Fibroblast of the aortic adventitia (primary cell): ENCODE results near the gene CR2. TPM values are rescaled to one million over a fixed set of nuclear protein-coding genes. Genes with fewer than 3 reads are reported as not detected.
A peak's percentile ranks its signal among the peaks of the same experiment; 100 is the strongest.

Experiments used
- DNase-seq: peaks from one replicate; pipeline ENCODE4 v3.0.0-alpha.2; 2010; ENCODE audit warnings: low read depth
- H3K4me3 ChIP-seq: 2 replicates; pipeline ENCODE4 v1.5.1; 2011; ENCODE audit warnings: low read depth, mild to moderate bottlenecking, control low read depth, low read length, moderate library complexity
- total RNA-seq: library from RNA; depleted of rRNA; stranded (reverse); fragments of >200 nt; gene quantifications from 2 replicates; pipeline ENCODE4 v1.2.3, GENCODE V29; 2012; ENCODE audit warnings: low replicate concordance
- TF ChIP-seq, protein P1 (sequence below): IDR thresholded peaks from 2 replicates; pipeline ENCODE4 v1.5.1; 2011; ENCODE audit warnings: mild to moderate bottlenecking, low read length, control low read depth, inconsistent platforms; ENCODE audit not compliant: insufficient read depth

Gene CR2
- not detected in 2 replicates for total RNA-seq

DNA sequence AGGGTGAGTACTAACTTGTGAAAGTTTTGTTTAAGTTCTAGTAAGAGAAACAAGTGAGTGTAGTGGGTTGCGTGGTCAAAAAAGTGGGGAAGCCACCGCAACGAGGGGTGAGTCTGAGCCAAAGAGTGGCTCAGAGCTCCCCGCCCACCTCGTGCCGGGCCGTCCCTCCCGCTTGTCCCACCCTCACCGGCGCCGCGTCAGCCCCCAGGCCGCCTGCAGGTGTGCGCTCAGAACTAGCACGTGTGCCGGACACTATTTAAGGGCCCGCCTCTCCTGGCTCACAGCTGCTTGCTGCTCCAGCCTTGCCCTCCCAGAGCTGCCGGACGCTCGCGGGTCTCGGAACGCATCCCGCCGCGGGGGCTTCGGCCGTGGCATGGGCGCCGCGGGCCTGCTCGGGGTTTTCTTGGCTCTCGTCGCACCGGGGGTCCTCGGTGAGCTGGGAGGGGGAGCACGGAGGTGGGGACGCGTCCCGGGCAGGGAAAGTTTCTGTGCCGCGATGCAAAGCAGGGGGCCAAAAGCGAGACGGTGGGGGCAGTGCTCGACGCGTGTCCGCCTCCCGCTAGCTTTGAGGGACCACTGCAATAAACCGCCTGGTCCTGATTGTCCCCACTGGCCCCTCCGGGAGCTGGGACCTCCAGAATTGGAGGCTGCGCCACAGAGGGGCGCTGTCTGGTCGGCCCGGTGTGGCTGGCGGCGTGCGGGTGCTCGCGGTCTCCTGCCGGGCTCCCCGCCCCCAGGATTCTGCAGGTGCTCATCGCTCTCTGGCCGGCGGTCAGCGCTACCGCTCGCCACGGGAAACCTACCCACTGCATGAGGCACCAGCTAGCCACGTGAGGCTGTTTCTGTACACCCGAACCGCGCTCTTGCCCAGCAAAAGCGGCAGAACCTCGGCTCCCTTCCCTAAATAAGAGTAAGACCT, at the start of gene CR2:
CR2 (plus strand) TSS at position 283 of the 919 bp plus-strand sequence; CDS start at position 374, 91 bp downstream.
- TF ChIP-seq, protein P1, sequence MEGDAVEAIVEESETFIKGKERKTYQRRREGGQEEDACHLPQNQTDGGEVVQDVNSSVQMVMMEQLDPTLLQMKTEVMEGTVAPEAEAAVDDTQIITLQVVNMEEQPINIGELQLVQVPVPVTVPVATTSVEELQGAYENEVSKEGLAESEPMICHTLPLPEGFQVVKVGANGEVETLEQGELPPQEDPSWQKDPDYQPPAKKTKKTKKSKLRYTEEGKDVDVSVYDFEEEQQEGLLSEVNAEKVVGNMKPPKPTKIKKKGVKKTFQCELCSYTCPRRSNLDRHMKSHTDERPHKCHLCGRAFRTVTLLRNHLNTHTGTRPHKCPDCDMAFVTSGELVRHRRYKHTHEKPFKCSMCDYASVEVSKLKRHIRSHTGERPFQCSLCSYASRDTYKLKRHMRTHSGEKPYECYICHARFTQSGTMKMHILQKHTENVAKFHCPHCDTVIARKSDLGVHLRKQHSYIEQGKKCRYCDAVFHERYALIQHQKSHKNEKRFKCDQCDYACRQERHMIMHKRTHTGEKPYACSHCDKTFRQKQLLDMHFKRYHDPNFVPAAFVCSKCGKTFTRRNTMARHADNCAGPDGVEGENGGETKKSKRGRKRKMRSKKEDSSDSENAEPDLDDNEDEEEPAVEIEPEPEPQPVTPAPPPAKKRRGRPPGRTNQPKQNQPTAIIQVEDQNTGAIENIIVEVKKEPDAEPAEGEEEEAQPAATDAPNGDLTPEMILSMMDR: no peak
- no peak within 1 kb of the TSS for H3K4me3 ChIP-seq

DNA sequence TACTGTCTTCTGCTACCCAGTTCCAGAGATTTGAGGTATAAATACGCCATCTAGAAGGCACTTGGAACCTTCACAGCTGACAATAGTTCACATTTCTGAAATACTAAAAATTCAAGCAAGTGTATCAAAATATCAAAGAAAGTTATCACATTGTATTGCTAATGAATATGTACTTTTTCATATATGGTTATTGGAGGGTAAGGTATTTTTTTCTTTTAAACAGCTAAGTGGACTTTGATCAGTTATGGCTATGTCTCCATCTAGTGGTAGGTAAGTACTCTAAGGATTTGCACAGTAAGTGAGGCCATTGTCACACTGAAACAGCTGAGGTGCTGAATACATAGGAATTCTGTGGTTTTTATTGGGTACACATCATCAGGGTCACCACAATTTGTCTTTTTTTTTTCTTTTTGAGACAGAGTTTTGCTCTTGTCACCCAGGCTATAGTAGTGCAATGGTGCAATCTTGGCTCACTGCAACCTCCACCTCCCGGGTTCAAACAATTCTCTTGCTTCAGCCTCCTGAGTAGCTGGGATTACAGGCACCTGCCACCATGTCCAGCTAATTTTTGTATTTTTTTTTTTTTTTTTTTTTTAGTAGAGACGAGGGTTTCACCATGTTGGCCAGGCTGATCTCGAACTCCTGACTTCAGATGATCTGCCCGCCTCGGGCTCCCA, 49.1 kb upstream of the CR2 start:
- TF ChIP-seq, protein P1: peak; percentile 75
- DNase-seq: peak; percentile 85
- no peak overlapping the region for H3K4me3 ChIP-seq

More for the DNA sequence above, at the start of gene CR2:
- no peak for DNase-seq

DNA sequence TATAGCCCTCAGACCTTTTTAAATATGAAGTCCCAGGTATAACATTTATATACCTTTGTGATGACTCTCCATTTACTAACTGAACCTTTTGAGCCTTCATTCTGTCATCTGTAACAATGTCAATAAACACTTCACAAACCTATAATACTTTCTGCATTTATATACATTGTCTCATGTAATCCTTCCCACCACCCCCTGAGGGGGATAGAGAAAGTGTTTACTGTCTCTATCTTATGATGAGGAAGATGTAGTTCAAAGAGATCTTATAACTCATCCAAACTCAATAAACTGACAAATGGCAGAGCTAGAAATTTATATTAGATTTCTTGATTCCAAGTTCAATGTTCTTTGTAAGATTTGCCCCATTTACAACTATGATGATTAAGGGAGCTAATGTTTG, 48.3 kb upstream of the CR2 start:
- no peak overlapping the region for H3K4me3 ChIP-seq
- no peak for DNase-seq
- TF ChIP-seq, protein P1: no peak

DNA sequence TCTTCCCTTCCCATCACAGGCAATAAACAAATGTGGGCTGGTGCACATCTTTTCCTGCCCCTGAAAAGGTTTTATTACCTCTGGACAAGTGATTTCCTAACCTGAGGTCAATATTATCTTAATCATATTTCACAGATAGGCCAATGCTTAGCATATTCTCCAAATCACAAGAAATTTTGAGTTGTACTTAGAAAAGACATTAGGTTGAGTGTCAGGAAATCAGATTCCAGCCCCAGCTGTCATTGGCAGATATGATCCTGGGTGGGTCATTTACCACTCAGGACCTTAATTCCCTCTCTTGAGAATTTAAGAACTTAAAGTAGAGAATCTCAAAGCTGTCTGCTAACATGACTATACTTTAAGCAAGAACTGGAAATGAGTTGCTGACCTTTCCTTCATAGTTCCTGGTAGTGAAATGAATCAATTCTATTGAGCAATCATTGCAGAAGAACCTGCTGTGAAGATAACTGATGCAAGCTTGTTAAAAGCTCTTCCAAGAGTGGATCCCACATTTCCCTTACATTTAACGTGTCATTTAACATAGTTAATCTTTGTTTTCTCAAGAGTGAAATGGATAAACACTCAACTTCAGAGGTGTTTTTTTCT, 46.4 kb upstream of the CR2 start:
- DNase-seq: peak; percentile 39
- TF ChIP-seq, protein P1: no peak
- no peak overlapping the region for H3K4me3 ChIP-seq

DNA sequence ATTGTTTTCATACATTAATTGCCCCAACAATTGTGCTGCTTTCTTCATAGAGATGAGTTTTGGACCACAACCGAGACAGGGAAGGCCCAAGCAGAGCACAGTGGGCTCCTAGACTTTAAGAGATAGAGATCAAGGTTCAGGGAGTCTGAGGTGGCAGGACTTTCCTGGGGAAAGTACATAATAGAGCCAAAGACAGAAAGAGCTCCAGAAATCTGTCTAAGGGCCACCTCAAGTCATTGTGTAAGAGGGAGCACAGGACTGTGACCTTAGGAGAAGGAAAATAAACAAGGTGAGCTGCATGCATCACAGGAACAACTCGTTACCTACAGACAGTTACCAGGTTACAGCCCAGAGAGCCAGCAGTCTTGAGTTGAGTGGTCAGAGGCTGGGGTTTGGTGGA, 41.3 kb upstream of the CR2 start:
- TF ChIP-seq, protein P1: no peak
- H3K4me3 ChIP-seq: no peak overlapping the region
- DNase-seq: no peak

DNA sequence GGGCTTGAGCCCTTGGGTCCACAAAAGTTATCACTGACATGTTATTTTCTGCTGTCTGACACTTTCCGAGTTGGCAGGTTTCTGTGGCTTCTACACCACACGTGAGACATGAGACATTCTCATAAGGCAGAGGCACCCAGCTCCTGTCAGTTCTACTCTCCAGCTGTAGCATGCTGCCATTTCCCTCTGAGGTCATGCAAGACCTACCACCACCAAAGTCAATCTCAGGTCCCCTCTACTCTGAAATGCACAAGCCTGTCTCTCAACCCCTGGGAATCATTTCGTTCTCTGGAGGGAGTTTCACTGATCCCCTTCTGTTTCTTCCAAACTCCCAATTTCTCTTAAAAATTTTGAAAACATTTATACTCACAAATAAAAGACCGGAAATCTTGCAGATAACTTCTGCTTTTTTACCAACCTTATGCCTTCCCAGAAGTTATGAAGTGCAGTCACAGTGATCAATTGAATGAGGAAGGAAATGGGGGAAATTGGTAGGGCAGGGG, 39.5 kb upstream of the CR2 start:
- no peak overlapping the region for H3K4me3 ChIP-seq
- TF ChIP-seq, protein P1: no peak
- no peak for DNase-seq
